ENCODE results near the gene TRIM33.
"Not testable (repeated sequence)": the region's sequence is repeated elsewhere in the genome, so short reads cannot be mapped to it uniquely, and the experiment has no call there.

Gene TRIM33

GRCh38 chr1:114390361-114390760, 120.6 kb downstream of the TRIM33 start:
- no peak for DNase-seq

- DNase-seq, result no peak
Measured at GRCh38 chr1:114388432-114389003, 122.5 kb downstream of the TRIM33 start.

- DNase-seq, result not testable (repeated sequence)
Measured at GRCh38 chr1:114387585-114387984, 123.4 kb downstream of the TRIM33 start.

GRCh38 chr1:114387010-114387360, 124.0 kb downstream of the TRIM33 start:
- no peak for DNase-seq

DNA sequence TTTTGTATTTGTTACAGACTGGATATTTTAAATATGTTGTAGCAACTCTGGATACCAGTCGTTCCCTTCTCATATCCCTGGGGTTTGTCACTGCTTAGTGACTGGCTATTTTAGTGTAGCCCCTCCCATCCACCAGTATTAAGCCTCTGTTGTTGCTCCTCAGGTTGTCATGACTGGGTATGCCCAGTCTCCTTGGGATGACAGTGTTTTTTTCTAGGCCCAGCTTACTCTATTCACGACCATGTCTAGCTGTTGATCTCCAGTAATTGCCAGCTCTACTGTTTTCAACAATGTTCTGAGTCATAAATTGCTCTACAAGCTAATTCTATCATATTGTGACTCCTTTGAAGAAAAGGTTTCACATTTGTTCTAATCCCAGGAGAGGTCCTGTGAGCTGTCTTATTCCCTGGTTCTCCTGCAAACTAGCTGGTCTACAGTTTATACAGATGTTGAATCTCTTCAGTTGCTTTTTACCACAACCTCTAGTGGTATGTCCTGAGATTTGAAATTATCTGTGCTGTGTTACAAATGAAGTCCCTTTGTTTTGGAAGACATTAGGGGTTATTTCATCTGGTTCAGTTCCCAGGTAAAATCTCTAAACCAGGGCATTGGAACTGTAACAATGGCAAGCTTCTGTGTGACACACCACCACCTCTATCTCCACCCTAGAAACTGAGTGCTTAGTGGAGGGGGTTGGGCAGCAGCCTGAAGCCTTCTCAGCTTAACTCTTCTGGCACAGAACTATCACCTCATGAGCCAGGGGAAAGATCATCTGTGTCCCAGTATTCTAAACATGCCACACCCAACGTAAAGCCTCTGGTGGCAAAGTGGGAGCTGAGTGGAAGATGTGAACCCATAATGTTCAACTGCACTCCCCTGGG, 124.6 kb downstream of the TRIM33 start:
- DNase-seq, result no peak

DNA sequence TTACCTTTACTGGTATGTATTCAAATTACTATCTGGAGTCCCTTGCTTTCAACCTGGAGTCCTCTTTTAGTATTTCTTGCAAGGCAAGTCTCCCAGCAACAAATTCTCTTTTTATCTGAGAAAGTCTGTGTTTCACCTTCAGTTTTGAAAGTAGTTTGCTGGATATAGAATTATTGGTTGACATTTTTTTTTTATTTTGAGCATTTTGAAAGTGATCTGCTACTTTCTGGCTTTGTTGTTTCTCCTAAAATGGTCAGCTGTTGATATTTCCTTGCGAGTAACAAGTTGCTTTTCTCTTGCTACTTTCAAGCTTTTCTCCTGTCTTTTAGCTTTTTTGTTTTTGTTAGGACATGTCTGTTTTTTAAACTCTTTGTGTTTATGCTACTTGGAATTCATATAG, 126.1 kb downstream of the TRIM33 start:
- DNase-seq, result no peak

- no peak for DNase-seq
Measured at GRCh38 chr1:114379987-114380386, 131.0 kb downstream of the TRIM33 start.

GRCh38 chr1:114379358-114379757, 131.6 kb downstream of the TRIM33 start:
- no peak for DNase-seq

GRCh38 chr1:114377356-114377755, 133.6 kb downstream of the TRIM33 start:
- no peak for DNase-seq

GRCh38 chr1:114369930-114370329, 141.1 kb downstream of the TRIM33 start:
- no peak for DNase-seq

GRCh38 chr1:114369266-114369919, 141.6 kb downstream of the TRIM33 start:
- DNase-seq, result not testable (repeated sequence)

DNA sequence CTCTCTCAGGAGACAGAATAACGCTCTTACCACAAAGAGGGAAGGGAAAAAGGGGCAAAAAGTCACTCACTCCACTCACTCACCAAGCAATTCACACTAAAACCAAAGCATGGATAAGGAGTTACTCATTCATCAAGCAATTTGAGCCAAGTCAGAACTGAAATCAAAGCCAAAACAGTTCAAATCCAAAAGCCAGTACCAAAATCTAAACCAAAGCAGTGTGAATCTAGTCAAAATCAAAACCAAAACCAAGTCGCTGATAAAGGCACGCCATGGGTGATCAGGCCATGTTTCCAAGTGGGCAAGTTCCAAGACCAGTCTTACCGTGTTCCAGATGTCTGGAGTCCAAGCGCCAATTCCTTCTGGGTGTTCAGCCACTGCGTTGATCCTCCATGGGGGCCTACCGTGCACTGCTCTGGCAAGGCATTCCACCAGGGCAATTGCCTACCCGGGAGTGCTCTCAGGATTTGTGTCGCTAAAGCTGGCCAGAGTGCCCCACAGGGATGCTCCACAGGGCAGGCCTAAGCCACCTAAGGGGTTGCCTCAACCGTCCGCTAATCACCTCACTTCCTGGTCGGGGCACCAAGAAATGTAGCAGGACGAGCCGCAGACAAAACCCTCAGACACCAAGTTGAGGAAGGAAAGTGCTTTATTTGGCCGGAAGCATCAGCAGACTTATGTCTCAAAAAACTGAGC, 142.3 kb downstream of the TRIM33 start:
- no peak for DNase-seq

GRCh38 chr1:114367810-114368209, 143.2 kb downstream of the TRIM33 start:
- DNase-seq, result no peak

DNA sequence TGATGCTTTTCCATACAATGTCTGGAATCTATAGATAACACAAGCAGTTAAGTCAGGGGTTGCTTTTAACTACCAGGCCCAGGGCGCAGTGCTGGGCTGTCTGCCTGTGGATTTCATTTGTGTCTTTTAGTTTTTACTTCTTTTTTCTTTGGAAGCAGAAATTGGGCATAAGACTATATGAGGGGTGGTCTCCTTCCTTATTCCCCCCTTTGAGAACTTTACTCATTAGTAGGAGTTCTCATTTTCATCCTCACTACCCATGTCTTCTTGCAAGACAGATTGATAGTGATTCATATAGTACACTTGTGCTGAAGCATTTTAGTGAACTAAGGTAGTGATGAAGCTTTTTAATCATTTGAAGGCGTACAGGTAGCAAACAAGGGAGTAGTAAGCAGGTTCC, 147.8 kb downstream of the TRIM33 start:
- DNase-seq, result not testable (repeated sequence)

DNA sequence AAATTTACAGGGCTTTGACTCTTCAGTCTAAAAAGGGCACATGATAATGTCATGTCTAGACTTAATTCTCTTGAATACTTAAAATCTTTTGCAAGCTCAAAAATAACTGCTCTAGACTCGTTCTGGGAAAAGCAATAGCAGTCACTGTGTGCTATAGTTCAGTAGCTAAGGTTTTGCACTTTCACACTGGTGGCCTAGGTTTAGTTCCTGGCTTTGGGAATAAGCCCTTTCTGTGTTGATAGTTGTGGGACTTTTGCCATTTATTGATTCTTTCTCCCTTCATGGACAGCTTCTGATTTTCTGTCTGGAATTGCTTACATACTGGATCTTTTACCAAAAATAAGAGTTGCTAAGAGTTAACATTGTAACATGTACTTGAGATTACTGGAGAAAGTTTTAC, 151.2 kb downstream of the TRIM33 start:
- no peak for DNase-seq

DNA sequence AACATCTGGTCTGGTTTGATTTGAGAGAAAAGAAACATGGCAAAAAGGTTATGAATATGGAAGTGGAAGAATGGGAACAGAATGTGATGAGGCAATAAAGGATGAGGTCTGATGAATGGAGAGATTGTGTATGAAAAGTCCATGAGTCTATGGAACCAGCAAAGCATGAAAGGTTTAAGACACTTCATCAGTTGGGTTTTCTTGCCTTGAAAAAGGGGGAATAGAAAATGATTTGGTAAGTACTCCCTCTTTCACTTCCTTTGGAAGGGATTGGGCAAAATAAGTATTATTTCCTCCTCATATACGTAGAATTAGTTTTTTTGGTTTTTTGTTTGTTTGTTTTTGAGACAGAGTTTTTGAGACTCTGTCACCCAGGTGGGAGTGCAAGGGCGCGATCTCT, 155.8 kb downstream of the TRIM33 start:
- DNase-seq, result no peak

DNA sequence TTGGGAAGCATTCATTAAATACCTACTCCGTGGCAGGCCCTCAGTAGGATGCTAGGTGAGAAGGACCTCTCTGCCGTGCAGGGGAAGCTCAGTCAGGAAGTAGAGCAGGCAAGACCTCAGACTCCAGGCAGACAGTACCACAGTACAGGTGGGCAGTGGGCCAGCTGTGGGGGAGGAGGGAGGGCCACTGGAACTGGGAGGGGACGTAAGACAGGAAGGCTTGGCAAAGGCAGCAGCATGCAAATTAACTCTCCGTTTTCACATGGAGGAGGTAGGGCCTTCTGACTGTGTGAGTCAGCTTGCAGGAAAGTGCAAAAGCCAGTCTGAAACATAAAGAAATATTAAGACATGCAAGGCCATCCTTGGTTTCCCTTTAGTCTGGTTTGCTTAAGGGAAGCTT, 157.7 kb downstream of the TRIM33 start:
- DNase-seq, result no peak

- no peak for DNase-seq
Measured at GRCh38 chr1:114352797-114353196, 158.2 kb downstream of the TRIM33 start.

DNA sequence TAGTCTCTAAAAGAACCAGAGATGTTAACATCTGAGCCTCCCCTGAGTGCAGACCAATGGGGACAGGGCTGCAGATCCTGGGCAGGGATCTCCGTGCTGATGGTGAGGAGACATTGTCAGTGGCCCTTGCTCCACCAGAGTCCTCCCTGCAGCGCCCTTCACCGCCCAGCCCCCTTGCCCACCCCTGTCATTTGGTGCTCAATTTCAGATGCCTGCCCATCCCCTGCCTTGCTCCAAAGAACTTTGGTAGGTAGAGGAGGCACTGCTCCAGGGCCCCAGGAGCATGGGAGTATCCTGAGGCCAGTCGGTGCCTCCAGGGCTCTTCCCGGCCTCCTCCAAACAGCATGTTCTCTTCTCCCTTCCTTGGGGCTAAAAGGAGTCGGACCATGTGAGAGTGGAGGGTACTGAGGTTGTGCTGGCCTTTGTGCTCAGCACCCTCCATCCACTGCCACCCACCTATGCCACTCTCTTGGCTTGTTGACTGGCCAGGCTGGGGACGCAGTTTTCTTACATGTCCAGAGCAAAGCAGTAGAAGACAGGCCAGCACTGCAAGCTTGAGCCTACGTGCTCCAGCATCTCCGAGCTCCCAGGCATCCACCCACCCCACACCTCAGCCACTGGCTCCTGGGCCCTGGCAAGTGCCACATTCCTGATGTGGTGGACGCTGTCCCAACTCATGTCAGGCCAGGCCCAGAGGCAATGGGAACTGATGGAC, 160.1 kb downstream of the TRIM33 start:
- no peak for DNase-seq

- no peak for DNase-seq
Measured at GRCh38 chr1:114349891-114350605, 161.0 kb downstream of the TRIM33 start.

DNA sequence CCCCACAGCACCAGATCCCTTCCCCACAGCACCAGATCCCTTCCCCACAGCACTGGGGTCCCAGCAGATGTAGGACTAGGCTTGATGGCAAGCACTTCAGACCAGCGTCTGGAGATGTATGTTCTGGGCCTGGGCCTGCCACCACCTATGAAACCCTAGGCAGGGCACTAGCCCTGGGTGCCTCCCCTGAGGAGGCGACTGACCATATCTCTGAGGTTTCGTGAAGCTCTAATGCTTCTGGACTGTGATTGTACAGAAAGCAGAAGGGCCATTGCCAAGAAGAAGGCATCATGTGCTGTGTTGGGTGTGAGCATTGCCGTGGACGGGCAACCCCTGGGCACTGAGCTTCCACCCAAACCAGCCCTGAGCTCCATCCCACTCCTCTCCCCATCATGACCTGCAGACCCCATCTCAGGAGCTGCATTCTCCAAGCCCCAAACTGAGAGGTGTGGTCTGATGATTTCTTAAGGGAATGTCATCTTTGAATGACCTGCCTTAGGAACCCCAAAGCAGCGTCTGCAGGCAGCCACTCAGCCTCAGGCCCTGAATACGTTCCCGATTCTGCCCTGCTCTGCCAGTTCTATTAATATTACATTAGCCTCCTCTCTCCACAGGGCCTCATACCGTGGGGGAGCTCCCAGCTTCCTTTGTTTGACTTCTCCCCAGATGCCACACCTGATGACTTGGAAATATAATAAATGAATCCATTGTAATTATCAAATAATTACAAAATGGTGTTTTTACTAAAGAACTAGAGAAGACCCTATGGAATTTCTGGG, 163.4 kb downstream of the TRIM33 start:
- no peak for DNase-seq
